ENCODE results near the gene KRT86.

KRT86 gene

DNA sequence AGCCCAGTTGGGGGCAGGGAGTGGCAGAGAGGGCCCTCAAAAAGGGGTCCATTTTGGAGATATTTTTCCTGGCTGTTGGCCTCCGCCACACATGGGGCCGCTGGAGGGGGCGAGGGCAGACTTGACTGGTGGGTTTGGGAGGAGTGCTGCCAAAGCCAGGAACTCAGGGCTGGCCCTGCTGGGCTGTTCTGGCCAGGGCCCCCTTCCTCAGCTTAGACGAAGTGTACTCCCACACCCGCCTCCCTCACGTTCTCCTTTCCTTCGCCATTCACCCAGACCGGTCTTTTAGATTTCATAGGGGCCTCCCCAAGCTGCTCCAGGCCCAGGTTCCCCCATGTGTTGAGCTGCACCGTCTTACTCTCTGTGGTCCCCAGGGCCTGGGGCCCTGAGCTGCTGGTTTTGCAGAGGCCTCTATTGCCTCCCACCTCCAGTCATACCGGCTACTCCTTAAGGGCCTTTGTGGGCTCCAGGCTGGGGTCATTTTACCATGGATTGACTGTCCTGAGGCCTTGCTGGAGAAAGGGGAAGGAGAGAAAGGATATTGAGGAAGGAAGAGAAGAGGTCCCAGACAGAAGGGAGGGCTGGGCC is 40.1 kb upstream of the KRT86 start:
- ChIA-PET POLR2A (no interaction called here), CTCF (interaction anchor here (1.3 to 6.5 kb wide), 2 partner anchors 13 to 45 kb away, joined by 4 to 29 read pairs; no protein-coding TSS in a partner anchor)
- no peak overlapping the region for H3K27ac ChIP-seq (ENCODE audit: extremely low read depth, low read depth, low read length)
- H3K4me1 ChIP-seq (ENCODE audit: control insufficient read depth, insufficient read depth, low read length), result no peaks in the 10 kb centered on the region
- H3K36me3 ChIP-seq (ENCODE audit: control insufficient read depth in 2 of 2, insufficient read depth in 1 of 2, low read length in 2 of 2), result no peaks in the 10 kb centered on the region
- no peaks in the 10 kb centered on the region for H3K9me3 ChIP-seq (ENCODE audit: control insufficient read depth, insufficient read depth, low read depth, low read length)
- TF ChIP-seq, protein P1, sequence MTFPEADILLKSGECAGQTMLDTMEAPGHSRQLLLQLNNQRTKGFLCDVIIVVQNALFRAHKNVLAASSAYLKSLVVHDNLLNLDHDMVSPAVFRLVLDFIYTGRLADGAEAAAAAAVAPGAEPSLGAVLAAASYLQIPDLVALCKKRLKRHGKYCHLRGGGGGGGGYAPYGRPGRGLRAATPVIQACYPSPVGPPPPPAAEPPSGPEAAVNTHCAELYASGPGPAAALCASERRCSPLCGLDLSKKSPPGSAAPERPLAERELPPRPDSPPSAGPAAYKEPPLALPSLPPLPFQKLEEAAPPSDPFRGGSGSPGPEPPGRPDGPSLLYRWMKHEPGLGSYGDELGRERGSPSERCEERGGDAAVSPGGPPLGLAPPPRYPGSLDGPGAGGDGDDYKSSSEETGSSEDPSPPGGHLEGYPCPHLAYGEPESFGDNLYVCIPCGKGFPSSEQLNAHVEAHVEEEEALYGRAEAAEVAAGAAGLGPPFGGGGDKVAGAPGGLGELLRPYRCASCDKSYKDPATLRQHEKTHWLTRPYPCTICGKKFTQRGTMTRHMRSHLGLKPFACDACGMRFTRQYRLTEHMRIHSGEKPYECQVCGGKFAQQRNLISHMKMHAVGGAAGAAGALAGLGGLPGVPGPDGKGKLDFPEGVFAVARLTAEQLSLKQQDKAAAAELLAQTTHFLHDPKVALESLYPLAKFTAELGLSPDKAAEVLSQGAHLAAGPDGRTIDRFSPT (tag by site-specific recombination; IDR thresholded peaks at IDR 0.05), result no peak
- TF ChIP-seq ZNF629 (tag by site-specific recombination; IDR thresholded peaks at IDR 0.05) (no peak), ZNF404 (tag by site-specific recombination; IDR thresholded peaks at IDR 0.05) (no peak), ZNF561 (tag by site-specific recombination; IDR thresholded peaks at IDR 0.05; ENCODE audit: borderline replicate concordance) (no peak), MEIS1 (CRISPR knock-in tag; IDR thresholded peaks at IDR 0.05; ENCODE audit: borderline replicate concordance) (no peak)
- TF ChIP-seq, protein P2, sequence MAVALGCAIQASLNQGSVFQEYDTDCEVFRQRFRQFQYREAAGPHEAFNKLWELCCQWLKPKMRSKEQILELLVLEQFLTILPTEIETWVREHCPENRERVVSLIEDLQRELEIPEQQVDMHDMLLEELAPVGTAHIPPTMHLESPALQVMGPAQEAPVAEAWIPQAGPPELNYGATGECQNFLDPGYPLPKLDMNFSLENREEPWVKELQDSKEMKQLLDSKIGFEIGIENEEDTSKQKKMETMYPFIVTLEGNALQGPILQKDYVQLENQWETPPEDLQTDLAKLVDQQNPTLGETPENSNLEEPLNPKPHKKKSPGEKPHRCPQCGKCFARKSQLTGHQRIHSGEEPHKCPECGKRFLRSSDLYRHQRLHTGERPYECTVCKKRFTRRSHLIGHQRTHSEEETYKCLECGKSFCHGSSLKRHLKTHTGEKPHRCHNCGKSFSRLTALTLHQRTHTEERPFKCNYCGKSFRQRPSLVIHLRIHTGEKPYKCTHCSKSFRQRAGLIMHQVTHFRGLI (tag by site-specific recombination; IDR thresholded peaks at IDR 0.05), result no peak
- H3K4me3 ChIP-seq (ENCODE audit: low read depth, low read length), result no peak overlapping the region

DNA sequence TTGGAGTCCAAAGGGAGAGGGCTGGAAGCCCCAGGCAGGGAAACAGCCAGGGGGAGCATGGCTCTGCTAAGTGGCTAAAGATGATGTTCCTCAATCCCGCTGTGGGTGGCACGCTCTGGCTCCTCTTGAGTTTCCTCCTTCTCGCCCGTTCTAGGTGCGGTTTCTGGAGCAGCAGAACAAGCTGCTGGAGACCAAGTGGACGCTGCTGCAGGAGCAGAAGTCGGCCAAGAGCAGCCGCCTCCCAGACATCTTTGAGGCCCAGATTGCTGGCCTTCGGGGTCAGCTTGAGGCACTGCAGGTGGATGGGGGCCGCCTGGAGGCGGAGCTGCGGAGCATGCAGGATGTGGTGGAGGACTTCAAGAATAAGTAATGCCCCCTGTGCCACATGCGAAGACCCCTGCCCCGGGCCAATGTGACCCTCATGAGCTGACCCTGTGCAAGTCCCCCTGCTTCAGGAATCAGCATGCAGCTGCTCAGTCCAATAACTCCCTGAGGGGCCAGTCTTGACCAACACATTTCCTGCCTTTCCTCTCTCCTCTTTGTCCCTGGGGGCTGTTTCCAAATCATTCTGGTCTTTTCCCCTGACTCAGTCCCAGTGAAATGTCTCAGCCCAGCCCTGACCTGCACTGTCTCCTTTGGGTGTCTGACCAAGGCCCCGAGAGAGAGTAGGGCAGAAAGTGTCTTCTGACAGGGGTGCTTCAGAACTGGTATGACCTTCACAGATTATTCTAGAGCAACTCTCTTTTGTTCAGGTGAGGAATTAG is 39.3 kb upstream of the KRT86 start:
- Histone ChIP-seq H3K9me3 (ENCODE audit: control insufficient read depth, insufficient read depth, low read depth, low read length) (no peaks in the 10 kb centered on the region), H3K36me3 (ENCODE audit: control insufficient read depth in 2 of 2, insufficient read depth in 1 of 2, low read length in 2 of 2) (no peaks in the 10 kb centered on the region), H3K4me1 (ENCODE audit: control insufficient read depth, insufficient read depth, low read length) (no peaks in the 10 kb centered on the region), H3K4me3 (ENCODE audit: low read depth, low read length) (no peak overlapping the region), H3K27ac (ENCODE audit: extremely low read depth, low read depth, low read length) (no peak overlapping the region)
- TF ChIP-seq ZNF169 (tag by site-specific recombination; IDR thresholded peaks at IDR 0.05), result no peak
- no peak for TF ChIP-seq ZNF510 (tag by site-specific recombination; IDR thresholded peaks at IDR 0.05; ENCODE audit: insufficient replicate concordance)
- ChIA-PET POLR2A (no interaction called here), CTCF (interaction anchor here (1.0 to 6.5 kb wide), 4 partner anchors 9 to 59 kb away, joined by 3 to 29 read pairs (median 4); no protein-coding TSS in a partner anchor)

DNA sequence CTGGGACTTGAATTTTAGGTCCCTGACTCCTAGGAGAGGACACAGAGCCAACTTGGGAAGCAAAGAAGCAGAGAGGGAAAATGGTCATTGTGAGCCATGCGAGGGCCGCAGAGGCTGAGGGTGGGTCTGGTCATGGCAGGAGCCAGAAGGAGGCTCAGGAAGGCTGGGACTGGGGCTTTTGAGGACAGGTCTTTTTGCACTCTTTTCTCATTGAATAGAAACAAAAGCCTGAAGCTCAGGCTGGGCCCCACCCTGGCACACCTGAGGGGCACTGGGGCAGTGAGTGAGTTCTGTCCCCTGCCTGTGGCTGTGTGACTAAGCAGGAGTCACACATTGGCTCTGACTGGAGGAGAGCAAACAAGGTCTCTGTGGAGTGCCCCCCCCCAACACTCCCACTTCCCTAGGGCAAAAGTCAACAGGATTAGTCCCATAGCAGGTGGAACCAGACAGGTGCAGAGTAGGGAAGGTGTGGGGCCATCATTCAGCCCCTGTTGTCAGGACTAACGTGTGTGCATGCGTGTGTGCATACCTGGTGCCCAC is 38.6 kb upstream of the KRT86 start:
- Histone ChIP-seq H3K36me3 (ENCODE audit: control insufficient read depth in 2 of 2, insufficient read depth in 1 of 2, low read length in 2 of 2) (no peaks in the 10 kb centered on the region), H3K4me1 (ENCODE audit: control insufficient read depth, insufficient read depth, low read length) (no peaks in the 10 kb centered on the region), H3K27ac (ENCODE audit: extremely low read depth, low read depth, low read length) (no peak overlapping the region), H3K4me3 (ENCODE audit: low read depth, low read length) (no peak overlapping the region), H3K9me3 (ENCODE audit: control insufficient read depth, insufficient read depth, low read depth, low read length) (no peaks in the 10 kb centered on the region)
- ChIA-PET CTCF (interaction anchor here (1.0 to 6.5 kb wide), 4 partner anchors 10 to 60 kb away, joined by 3 to 29 read pairs (median 8); no protein-coding TSS in a partner anchor), POLR2A (no interaction called here)
- TF ChIP-seq HOXA7 (CRISPR knock-in tag; IDR thresholded peaks at IDR 0.05; ENCODE audit: borderline replicate concordance), result no peak
- no peak for TF ChIP-seq TCF7L2 (IDR thresholded peaks at IDR 0.05; ENCODE audit: borderline replicate concordance, low read depth, low read length)
- TF ChIP-seq HOXC10 (CRISPR knock-in tag; IDR thresholded peaks at IDR 0.05), result no peak
- TF ChIP-seq, protein P2 (tag by site-specific recombination; IDR thresholded peaks at IDR 0.05), result no peak
- TF ChIP-seq ZNF629 (tag by site-specific recombination; IDR thresholded peaks at IDR 0.05), result no peak
- TF ChIP-seq, protein P3, sequence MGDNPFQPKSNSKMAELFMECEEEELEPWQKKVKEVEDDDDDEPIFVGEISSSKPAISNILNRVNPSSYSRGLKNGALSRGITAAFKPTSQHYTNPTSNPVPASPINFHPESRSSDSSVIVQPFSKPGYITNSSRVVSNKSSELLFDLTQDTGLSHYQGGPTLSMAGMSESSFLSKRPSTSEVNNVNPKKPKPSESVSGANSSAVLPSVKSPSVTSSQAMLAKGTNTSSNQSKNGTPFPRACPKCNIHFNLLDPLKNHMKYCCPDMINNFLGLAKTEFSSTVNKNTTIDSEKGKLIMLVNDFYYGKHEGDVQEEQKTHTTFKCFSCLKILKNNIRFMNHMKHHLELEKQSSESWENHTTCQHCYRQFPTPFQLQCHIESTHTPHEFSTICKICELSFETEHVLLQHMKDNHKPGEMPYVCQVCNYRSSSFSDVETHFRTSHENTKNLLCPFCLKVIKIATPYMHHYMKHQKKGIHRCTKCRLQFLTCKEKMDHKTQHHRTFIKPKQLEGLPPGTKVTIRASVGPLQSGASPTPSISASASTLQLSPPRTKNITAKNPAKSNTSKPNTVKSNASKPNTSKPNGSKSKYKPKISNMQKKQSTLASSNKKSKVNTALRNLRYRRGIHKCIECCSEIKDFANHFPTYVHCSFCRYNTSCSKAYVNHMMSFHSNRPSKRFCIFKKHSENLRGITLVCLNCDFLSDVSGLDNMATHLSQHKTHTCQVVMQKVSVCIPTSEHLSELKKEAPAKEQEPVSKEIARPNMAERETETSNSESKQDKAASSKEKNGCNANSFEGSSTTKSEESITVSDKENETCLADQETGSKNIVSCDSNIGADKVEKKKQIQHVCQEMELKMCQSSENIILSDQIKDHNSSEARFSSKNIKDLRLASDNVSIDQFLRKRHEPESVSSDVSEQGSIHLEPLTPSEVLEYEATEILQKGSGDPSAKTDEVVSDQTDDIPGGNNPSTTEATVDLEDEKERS (tag by site-specific recombination; IDR thresholded peaks at IDR 0.05), result no peak
- TF ChIP-seq, protein P4, sequence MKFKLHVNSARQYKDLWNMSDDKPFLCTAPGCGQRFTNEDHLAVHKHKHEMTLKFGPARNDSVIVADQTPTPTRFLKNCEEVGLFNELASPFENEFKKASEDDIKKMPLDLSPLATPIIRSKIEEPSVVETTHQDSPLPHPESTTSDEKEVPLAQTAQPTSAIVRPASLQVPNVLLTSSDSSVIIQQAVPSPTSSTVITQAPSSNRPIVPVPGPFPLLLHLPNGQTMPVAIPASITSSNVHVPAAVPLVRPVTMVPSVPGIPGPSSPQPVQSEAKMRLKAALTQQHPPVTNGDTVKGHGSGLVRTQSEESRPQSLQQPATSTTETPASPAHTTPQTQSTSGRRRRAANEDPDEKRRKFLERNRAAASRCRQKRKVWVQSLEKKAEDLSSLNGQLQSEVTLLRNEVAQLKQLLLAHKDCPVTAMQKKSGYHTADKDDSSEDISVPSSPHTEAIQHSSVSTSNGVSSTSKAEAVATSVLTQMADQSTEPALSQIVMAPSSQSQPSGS (tag by site-specific recombination; IDR thresholded peaks at IDR 0.05; ENCODE audit: low read depth), result no peak
- TF ChIP-seq ZNF19 (tag by site-specific recombination; IDR thresholded peaks at IDR 0.05; ENCODE audit: low read depth), result no peak
- no peak for TF ChIP-seq MEIS1 (CRISPR knock-in tag; IDR thresholded peaks at IDR 0.05; ENCODE audit: borderline replicate concordance)
- no peak for TF ChIP-seq ZNF76 (tag by site-specific recombination; IDR thresholded peaks at IDR 0.05; ENCODE audit: borderline replicate concordance, low read depth)
- no peak for TF ChIP-seq MZF1 (tag by site-specific recombination; IDR thresholded peaks at IDR 0.05; ENCODE audit: borderline replicate concordance)
- no peak for TF ChIP-seq ZNF324 (tag by site-specific recombination; IDR thresholded peaks at IDR 0.05)
- TF ChIP-seq ZNF776 (tag by site-specific recombination; IDR thresholded peaks at IDR 0.05; ENCODE audit: borderline replicate concordance), result no peak
